ENCODE measurements around the gene GOLGA6L10.
"Not testable (repeated sequence)": the region's sequence is repeated elsewhere in the genome, so short reads cannot be mapped to it uniquely, and the experiment has no call there.

The GOLGA6L10 gene

DNA sequence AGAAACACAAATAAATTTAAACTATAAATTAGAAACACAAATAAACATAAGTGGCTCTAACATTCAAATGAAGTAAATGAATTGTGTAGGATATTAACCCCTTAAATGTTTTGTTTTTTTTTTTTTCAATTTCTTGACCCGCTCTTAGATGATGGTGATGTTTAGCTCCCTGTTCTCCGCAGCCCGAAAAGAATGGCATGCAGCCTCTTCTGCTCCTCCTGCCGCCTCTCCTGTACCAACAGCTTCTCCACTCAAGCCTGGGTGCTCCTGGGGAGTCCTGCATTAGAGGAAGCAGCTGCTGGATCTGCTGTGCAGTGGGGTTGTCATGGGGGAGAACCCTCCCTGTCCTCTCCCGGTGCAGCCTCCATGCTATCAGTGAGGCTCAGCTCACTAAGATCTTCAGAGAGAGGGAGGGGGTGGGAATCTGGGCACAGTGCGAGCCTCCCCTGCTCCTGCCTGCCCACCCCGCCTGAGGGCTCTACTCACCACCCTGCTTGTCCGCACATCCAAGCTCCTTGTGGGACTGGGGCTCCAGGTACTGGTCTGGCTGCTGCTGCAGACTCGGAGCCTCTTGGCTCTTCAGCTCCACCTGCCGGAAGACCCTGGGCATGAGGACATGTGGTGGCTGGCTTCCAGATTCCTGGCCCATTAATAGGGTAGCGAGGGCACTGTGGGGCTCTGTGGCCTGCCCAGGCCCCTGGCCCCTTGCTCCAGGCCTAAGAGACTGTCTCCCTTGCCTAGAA lies 6.5 kb downstream of the GOLGA6L10 start:
- DNase-seq: not testable (repeated sequence)

DNA sequence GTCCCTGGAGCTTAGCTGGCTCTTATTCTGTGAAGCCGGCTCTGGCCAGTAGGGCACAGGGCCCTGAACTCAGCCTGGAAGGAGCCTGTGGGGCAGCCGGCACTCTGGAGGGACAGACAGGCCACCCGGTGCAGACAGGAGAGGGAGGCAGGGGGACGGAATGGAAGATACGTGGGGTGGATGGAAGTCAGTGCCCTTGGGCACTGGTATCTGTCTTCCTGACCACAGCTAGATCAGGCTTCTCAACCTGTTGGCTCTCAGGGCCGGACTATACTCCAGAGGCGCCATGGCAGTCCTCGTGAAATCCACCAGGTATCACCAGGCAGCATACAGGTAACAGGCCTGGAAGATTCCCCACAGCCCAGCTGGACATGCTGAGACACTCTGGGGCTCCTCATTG lies 10.7 kb downstream of the GOLGA6L10 start:
- DNase-seq: not testable (repeated sequence)

DNA sequence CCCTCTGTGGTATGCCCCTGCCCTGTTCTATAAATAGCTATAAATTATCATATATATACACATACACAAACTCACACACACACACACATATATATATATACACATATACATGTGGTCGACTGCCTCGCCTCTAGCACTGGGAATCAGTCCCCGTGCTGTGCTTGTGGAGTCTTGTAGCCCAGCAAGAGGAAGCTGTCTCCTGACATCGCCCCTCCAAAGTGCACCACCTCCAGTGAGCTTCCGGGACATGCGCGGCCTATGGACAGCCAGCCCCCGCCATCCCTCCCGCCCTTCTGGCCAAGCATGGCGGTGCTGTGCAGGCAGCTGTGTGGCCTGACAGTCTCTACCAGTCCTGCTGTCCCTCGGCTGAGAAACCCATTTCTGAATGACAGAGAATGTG lies 11.2 kb downstream of the GOLGA6L10 start:
- DNase-seq: not testable (repeated sequence)

DNA sequence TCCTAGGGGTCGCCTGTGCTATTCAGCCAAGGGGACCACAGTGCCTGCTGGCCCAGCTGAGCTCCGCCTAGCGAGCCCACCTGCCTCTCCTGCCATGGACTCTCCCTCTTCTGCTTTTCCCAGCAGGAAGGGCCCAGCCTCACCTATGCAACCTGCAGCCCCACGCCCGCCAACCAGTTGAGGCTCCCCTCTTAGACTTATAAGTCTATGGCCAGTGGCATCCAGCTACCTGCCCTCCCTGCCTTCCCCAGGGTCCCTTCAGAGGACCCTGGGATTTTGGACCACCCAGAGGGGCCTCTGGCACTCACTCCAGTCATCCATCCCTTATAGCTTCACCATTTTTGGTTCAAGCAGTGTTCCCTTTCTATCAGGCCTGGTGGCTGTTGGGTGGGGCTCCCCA lies 12.2 kb downstream of the GOLGA6L10 start:
- DNase-seq: not testable (repeated sequence)

DNA sequence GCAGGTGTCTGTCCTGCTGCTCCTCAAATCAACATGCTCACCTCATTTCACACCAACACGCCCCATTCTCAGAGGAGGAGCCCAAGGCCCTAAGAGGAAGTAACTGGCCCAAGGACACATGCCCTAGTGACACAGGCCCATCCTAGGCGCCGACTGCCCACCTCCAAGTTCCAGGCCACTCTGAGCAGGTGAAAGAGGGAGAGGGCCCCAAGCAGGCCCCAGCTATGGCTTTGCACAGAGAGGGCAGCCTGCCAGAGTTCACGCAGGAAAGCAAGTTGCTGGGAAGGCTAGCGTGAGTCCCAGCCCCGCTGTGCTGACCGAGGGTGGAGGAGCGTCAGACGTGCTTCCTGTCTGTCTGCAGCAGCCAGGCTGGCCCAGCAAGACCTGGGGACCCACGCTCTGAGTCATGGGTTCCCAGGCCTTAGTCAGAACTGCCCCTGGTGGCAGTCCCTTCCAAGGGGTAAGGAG lies 13.1 kb downstream of the GOLGA6L10 start:
- DNase-seq: not testable (repeated sequence)

DNA sequence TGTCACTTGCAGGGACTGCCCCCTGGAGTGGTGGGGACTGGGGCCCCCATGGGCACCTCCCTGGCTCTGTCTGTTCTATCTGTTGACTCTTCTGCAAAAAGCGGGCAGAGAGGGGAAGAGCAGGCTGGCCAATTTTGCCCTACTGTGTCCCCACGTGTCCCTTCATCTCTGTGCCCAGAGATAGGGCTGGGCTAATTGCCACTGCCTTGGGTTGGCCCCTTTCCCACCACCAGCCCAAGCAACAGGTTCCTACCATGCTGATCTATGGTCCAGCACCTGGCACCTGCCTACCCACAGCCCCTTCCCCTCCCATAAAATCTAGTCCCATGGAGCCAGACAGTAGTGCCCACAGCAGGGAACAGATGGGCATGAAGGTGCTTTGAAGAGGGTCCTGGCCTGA lies 14.3 kb downstream of the GOLGA6L10 start:
- DNase-seq: not testable (repeated sequence)

GRCh38 chr15:82334554-82334932 lies 14.7 kb downstream of the GOLGA6L10 start:
- not testable (repeated sequence) for DNase-seq

GRCh38 chr15:82333603-82334553 lies 15.4 kb downstream of the GOLGA6L10 start:
- DNase-seq: not testable (repeated sequence)

DNA sequence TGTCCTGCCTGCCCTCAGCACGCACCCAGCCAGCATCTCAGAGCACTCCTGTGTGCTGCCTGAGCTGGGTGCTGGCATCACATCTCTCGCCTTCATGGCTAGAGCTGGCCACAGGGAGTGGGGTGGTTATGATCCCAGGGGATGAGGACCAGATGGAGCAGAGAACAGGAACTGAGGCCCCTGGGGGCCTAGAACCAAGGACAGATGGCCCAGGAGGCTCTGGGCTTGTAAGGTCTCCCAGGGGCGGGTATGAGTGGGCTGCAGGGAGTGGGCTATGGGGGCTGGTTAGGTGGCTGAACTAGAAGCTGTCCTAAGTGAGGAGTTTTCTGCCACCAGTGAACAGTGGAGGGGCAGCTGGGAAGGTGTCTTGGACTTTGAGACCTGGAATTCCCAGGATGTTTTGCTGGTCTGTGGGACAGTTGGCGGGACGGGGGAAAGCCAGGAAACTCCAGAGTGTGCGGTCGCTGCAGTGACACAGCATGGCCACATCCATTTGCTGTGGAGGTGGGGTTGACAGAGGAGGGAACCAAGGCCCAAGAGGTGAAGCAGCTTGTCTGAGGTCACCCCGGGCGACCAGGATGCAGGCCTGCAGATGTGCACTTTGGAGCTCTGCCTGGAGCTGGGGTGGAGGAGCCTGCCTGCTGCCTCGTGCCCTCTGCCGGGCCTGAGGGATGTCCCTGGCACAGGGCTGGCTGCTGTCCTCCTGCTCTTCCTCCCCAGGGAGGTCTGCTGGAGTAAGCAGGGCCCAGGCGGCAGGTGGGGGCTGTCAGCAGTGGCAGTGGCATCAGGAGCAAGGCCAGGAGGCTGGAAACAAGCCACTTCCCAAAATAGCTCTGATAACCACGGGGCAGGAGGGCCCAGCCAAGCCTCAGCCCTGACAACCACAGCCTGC lies 16.3 kb downstream of the GOLGA6L10 start:
- not testable (repeated sequence) for DNase-seq

DNA sequence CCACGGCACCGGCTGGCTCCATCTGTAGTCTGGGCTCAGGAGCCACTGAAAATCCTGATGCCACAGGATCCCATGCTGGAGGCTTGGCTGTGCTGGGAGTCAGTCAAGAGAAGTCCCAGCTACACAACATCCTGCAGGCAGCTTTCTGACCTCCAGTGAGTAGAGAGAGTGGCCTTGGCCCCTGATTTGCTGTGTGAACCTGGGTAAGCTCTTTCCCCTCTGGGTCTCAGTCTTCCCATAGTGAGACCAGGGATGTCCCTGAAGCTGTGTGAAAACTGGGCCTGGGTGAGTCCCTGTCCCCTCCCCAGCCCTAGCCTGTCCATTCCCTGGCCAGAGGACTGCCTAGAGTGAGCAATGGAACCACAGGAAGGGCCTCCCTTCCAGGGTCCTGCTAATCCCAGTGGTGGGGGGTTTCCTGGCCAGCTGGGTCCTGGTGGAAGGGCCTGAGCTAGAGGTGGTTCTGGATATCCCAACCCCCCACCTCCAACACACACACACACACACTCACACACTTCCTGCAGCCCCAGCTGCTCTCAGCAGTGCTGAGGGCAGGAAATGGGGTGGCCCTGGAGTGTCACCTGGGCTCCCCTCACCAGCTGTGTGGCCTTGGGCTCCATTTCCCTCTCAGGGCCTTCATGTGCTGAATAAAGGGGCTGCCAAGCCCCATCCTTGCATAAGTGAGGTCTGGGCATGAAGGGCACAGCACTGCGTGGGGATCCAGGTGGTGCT lies 17.5 kb downstream of the GOLGA6L10 start:
- not testable (repeated sequence) for DNase-seq

DNA sequence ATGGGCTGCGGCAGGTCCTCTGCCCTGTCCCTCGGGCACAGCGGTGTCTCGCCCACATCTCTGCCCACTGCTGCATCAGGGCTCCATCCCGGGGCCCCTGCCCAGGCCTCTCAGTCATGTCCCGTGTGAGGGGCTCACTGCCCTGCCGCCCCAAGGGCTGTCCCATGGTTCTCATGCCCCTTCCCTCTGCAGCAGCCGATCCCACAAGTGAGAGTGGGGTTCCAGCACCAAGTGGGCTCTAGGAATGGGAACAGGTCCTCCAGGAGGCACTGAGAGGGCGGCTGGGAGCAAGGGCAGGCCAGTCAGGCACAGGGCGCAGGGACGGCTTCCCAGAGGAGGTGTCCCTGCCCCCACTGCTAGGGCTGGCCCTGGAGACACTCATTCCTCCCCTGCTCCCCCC lies 18.4 kb downstream of the GOLGA6L10 start:
- not testable (repeated sequence) for DNase-seq

GRCh38 chr15:82329039-82329438 lies 20.2 kb downstream of the GOLGA6L10 start:
- not testable (repeated sequence) for DNase-seq

GRCh38 chr15:82327372-82327771 lies 21.9 kb downstream of the GOLGA6L10 start:
- DNase-seq: not testable (repeated sequence)

DNA sequence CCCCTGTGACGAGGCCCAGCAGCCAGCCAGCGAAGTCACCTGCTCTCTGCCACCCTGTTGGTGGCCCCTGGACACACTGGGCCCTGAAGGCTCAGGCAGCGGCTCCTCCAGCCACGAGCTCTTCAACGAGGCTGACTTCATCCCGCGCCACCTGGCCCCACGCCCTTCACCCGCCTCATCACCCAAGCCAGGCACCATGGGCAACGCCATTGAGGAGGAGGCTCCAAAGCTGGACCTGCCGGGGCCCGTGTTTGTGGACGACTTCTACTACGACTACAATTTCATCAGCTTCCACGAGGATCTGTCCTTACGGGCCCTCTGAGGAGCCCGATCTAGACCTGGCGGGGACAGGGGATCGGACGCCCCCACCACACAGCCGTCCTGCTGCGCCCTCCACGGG lies 22.4 kb downstream of the GOLGA6L10 start:
- DNase-seq: not testable (repeated sequence)

GRCh38 chr15:82325646-82326045 lies 23.6 kb downstream of the GOLGA6L10 start:
- DNase-seq: not testable (repeated sequence)

GRCh38 chr15:82324831-82325230 lies 24.4 kb downstream of the GOLGA6L10 start:
- not testable (repeated sequence) for DNase-seq

DNA sequence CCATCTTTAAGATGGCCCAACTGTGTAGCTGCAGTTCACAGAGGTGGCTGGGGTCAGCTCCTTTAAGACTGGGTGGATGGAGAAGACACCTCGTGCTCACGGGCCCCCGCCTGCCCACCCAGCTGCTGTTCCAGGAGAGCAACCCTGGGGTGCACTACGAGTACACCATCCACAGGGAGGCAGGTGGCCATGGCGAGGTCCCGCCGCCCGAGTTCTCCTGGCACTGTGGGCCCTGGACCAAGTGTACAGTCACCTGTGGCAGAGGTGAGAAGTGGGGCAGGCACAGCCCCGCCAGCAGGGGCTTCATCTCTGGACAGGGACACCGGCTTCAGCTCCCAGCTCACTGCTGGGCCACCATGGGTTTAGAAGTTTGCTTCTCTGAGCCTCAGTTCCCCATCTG lies 26.8 kb downstream of the GOLGA6L10 start:
- not testable (repeated sequence) for DNase-seq

GRCh38 chr15:82320861-82321260 lies 28.4 kb downstream of the GOLGA6L10 start:
- not testable (repeated sequence) for DNase-seq

DNA sequence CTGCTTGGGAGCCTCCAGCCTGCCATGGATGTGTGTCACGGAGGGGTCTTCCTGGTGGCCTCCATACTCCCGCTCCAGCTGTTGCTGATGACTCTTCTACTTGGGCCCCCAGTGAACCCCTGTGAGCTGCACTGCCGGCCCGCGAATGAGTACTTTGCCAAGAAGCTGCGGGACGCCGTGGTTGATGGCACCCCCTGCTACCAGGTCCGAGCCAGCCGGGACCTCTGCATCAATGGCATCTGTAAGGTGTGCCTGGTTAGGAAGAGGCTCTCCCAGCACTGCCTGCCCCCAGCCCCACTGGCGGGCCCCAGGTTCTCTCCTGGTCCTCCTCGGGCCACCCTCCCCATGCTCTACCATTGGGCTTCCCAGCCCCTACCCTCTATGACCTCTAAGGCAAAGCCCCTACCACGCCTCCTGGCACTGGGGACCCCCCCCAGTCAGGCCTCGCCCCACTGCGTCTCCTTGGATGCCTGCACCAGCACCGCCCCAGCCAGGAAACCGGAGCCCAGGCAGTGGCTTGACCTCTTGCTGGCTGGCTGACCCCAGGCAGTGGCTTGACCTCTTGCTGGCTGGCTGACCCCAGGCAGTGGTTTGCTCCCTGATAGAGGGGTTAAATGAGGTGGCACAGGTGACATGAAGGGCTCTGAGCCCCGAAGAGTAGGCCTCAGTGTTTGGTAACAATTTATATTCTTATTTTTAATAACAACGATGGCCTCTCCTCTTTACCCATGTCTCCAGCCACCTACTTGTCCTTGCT lies 29.6 kb downstream of the GOLGA6L10 start:
- DNase-seq: not testable (repeated sequence)

DNA sequence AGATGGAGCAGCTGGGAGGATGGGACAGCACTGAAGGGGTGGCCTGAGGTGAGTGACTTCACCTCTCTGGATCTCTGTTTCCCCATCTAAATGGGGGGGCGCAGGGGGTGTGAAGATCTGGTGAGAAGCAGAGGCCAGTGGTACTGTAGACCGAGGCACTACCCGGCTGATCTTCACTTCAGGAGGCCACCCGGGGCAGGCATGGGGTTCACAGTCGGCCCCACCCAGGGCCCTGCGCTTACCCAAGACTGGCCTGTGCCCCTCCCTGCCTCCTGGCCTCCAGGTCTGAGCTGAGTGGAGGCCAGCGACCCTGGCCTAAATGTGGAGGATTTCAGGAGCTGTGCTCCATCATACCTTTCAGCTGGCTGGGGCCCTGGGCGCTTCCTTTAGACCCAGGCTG lies 31.0 kb downstream of the GOLGA6L10 start:
- not testable (repeated sequence) for DNase-seq

DNA sequence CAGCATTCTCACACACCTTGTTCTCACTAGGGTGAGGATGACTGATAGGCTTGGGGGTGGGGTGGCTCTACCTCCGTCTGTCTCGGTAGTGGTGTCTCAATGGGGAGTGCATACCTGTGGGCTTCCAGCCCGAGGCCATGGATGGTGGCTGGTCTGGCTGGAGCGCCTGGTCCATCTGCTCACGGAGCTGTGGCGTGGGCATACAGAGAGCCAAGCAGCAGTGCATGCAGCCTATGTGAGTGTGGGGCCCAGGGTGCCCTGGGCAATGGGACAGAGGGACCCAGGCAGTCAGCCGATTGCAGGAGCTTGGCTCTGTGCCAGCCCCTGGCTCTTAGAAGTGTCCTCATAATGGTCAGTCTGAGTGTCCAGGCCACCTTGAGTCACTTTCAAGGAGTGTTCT lies 31.8 kb downstream of the GOLGA6L10 start:
- not testable (repeated sequence) for DNase-seq

Data from DMS 273 treated with DMSO at 0.1 percent for 48 hours (cell line).